ENCODE measurements around the gene TMOD2. TPM values are rescaled to one million over a fixed set of nuclear protein-coding genes. Genes with fewer than 3 reads are reported as not detected.

TMOD2 gene
- total RNA-seq, 4 donors from 2014 or later = 41.6 to 113 (median 54.7) TPM

GRCh38 chr15:51801391-51801835, 50.0 kb downstream of the TMOD2 start:
- H3K36me3 ChIP-seq = peaks cover 0 to 54% (median 14%) of the 10 kb centered on the region in 3 donors
- H3K9me3 ChIP-seq = no peaks in the 10 kb centered on the region
- H3K27me3 ChIP-seq = no peaks in the 10 kb centered on the region
- no peaks in the 10 kb centered on the region for H3K4me1 ChIP-seq
- 59 to 64% methylated on average over 3 of the region's 3 CpGs for WGBS, 2 donors
- DNase-seq (ENCODE audit: low spot score in 2 of 2) = no peak
- H3K27ac ChIP-seq = no peak overlapping the region
- no peak for TF ChIP-seq POLR2A (IDR thresholded peaks at IDR 0.05)
- TF ChIP-seq EP300 (IDR thresholded peaks at IDR 0.05) = no peak
- peak in 4 of 5 experiments; percentile 14 to 35 (median 24) for TF ChIP-seq CTCF (IDR thresholded peaks at IDR 0.05)
- no peak overlapping the region for H3K4me3 ChIP-seq

DNA sequence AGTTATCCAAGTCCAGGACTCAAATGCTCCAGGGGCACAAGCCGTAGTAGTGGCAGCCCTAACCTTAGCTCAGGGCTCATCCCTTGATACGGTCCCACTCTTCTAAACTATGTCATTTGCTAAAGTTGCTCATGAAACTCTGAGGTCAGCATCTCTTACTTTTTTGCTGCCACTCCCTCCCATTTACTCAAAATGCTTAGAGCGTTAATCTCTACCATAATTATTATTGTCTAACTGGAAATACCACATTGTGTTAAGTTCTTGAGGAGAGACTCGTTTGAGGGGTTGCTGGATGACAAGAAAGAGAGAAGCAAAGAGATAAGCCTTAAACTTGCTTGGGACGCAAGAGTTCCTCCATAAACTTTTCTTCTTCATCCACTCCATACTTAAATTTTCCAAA, 51.2 kb downstream of the TMOD2 start:
- 92 to 93% methylated on average over 5 of the region's 5 CpGs for WGBS, 2 donors
- TF ChIP-seq CTCF (IDR thresholded peaks at IDR 0.05) = no peak
- no peak overlapping the region for H3K27ac ChIP-seq
- H3K36me3 ChIP-seq = peaks cover 0 to 66% (median 14%) of the 10 kb centered on the region in 3 donors
- no peak for DNase-seq (ENCODE audit: low spot score in 2 of 2)
- H3K27me3 ChIP-seq = no peaks in the 10 kb centered on the region
- no peak overlapping the region for H3K4me3 ChIP-seq
- H3K9me3 ChIP-seq = no peaks in the 10 kb centered on the region
- H3K4me1 ChIP-seq = no peaks in the 10 kb centered on the region

GRCh38 chr15:51803965-51804364, 52.6 kb downstream of the TMOD2 start:
- no peaks in the 10 kb centered on the region for H3K4me1 ChIP-seq
- peaks cover 0 to 64% (median 5%) of the 10 kb centered on the region in 3 donors for H3K36me3 ChIP-seq
- no peak overlapping the region for H3K27ac ChIP-seq
- no peak overlapping the region for H3K4me3 ChIP-seq
- WGBS, 2 donors = 68 to 71% methylated on average over 2 of the region's 2 CpGs
- TF ChIP-seq POLR2A (IDR thresholded peaks at IDR 0.05) (no peak), EP300 (IDR thresholded peaks at IDR 0.05) (no peak), CTCF (IDR thresholded peaks at IDR 0.05) (no peak)
- DNase-seq (ENCODE audit: low spot score in 2 of 2) = no peak
- no peaks in the 10 kb centered on the region for H3K9me3 ChIP-seq
- no peaks in the 10 kb centered on the region for H3K27me3 ChIP-seq

DNA sequence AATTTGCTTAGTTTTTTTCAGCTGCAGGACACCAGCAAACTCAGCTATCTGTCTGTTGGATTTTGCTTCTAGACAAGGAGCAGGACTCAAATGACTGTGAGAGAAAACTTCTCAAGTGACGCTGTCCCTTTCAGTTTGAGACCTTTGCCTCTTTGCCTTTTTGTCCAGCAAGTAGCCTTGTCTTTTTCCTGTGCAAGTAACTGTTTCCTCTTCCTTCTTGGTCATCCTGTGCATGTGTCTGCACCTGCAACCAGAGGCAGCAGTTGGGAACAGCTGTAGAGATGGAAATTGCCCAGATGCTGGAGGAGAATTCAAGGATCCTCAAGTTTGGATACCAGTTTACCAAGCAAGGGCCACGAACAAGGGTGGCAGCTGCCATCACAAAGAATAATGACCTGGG, 54.7 kb downstream of the TMOD2 start:
- DNase-seq (ENCODE audit: low spot score in 2 of 2) = no peak
- no peaks in the 10 kb centered on the region for H3K27me3 ChIP-seq
- H3K9me3 ChIP-seq = no peaks in the 10 kb centered on the region
- H3K36me3 ChIP-seq = peaks cover 0 to 69% (median 0%) of the 10 kb centered on the region in 3 donors
- H3K4me3 ChIP-seq = no peak overlapping the region
- TF ChIP-seq CTCF (IDR thresholded peaks at IDR 0.05) (no peak), EP300 (IDR thresholded peaks at IDR 0.05) (no peak), POLR2A (IDR thresholded peaks at IDR 0.05) (no peak)
- 76 to 87% methylated on average over 2 of the region's 2 CpGs for WGBS, 2 donors
- H3K4me1 ChIP-seq = no peaks in the 10 kb centered on the region
- H3K27ac ChIP-seq = no peak overlapping the region

DNA sequence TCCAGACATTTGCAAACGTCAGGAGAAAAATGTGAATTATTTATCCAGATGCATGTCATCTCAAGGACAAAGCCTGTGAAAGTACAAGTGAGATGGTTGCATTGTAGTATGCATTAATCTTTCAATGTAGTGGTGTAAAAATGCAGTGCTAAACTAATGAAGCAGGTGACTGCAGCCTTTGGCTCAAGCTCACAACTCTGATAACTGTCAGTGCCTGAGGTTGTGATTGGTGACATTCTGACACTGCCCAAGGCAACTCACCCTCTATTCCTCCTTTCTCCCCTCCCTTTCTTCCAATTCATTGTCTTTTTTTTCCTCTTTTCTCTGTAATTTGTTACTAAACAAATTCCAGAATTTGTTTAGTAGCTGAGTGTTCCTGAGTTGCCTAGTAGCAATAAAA, 58.1 kb downstream of the TMOD2 start:
- H3K27me3 ChIP-seq = no peaks in the 10 kb centered on the region
- H3K36me3 ChIP-seq = peaks cover 0 to 84% (median 2%) of the 10 kb centered on the region in 3 donors
- H3K9me3 ChIP-seq = no peaks in the 10 kb centered on the region
- H3K4me3 ChIP-seq = no peak overlapping the region
- no peaks in the 10 kb centered on the region for H3K4me1 ChIP-seq
- H3K27ac ChIP-seq = no peak overlapping the region
- DNase-seq (ENCODE audit: low spot score in 2 of 2) = no peak
- WGBS, 2 donors = 46 to 61% methylated on average over 1 of the region's 1 CpG
- TF ChIP-seq POLR2A (IDR thresholded peaks at IDR 0.05) (no peak), EP300 (IDR thresholded peaks at IDR 0.05) (no peak), CTCF (IDR thresholded peaks at IDR 0.05) (no peak)
